Loucy (cell line): ENCODE measurements around the gene TICAM2.

Experiments
- EZH2phosphoT487 ChIP-seq: fragments of 200-600 bp; IDR thresholded peaks from 2 replicates; pipeline ENCODE4 v1.6.1; 2018; ENCODE audit warnings: antibody characterized with exemption, mild to moderate bottlenecking, moderate library complexity, borderline replicate concordance
- TF ChIP-seq, protein P1 (sequence below): fragments of 200-600 bp; sonication (generic); conservative IDR thresholded peaks from 2 replicates; pipeline ENCODE4 v1.5.1; 2014; ENCODE audit warnings: mild to moderate bottlenecking, antibody characterized with exemption, low read length

DNA sequence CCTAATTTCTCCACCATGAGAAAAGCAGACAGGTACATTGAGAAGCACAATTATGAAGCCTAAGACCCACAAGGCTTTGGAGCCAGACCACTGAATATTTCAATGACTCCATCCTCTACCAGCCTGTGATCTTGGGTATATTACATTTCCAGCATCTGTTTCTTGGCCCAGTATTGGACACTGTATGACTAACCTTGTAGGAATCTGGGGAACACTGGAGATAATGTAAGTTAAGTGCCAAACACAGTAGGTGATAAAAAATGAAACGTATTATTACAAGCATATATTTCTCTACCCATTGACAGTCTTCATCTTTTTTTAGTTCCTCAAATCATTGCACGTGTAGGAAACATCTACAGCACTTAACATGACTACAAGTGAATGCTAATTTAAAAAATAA is 29.1 kb downstream of the TICAM2 start:
- TF ChIP-seq, protein P1, sequence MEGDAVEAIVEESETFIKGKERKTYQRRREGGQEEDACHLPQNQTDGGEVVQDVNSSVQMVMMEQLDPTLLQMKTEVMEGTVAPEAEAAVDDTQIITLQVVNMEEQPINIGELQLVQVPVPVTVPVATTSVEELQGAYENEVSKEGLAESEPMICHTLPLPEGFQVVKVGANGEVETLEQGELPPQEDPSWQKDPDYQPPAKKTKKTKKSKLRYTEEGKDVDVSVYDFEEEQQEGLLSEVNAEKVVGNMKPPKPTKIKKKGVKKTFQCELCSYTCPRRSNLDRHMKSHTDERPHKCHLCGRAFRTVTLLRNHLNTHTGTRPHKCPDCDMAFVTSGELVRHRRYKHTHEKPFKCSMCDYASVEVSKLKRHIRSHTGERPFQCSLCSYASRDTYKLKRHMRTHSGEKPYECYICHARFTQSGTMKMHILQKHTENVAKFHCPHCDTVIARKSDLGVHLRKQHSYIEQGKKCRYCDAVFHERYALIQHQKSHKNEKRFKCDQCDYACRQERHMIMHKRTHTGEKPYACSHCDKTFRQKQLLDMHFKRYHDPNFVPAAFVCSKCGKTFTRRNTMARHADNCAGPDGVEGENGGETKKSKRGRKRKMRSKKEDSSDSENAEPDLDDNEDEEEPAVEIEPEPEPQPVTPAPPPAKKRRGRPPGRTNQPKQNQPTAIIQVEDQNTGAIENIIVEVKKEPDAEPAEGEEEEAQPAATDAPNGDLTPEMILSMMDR = no peak
- TF ChIP-seq EZH2phosphoT487 = no peak
